Measurements from ENCODE around the gene TAF6.

TAF6 gene

GRCh38 chr7:100098913-100099312 lies 20.2 kb downstream of the TAF6 start:
- no peak for DNase-seq (ENCODE audit: low read depth)
- no peak for TF ChIP-seq CTCF (conservative IDR thresholded peaks at IDR 0.05; ENCODE audit: low read length)
- no peak overlapping the region for H3K4me3 ChIP-seq (ENCODE audit: low read length)

GRCh38 chr7:100095704-100096103 lies 23.5 kb downstream of the TAF6 start:
- DNase-seq (ENCODE audit: low read depth) = no peak
- no peak for TF ChIP-seq CTCF (conservative IDR thresholded peaks at IDR 0.05; ENCODE audit: low read length)
- H3K4me3 ChIP-seq (ENCODE audit: low read length) = no peak overlapping the region

GRCh38 chr7:100095289-100095688 lies 23.9 kb downstream of the TAF6 start:
- H3K4me3 ChIP-seq (ENCODE audit: low read length) = no peak overlapping the region
- TF ChIP-seq CTCF (conservative IDR thresholded peaks at IDR 0.05; ENCODE audit: low read length) = no peak
- DNase-seq (ENCODE audit: low read depth) = no peak

GRCh38 chr7:100093925-100094486 lies 25.2 kb downstream of the TAF6 start:
- H3K4me3 ChIP-seq (ENCODE audit: low read length) = no peak overlapping the region
- no peak for DNase-seq (ENCODE audit: low read depth)
- TF ChIP-seq CTCF (conservative IDR thresholded peaks at IDR 0.05; ENCODE audit: low read length) = no peak

- no peak for TF ChIP-seq CTCF (conservative IDR thresholded peaks at IDR 0.05; ENCODE audit: low read length)
- no peak overlapping the region for H3K4me3 ChIP-seq (ENCODE audit: low read length)
- no peak for DNase-seq (ENCODE audit: low read depth)
Measured at GRCh38 chr7:100093498-100093897, 25.7 kb downstream of the TAF6 start.

- TF ChIP-seq CTCF (conservative IDR thresholded peaks at IDR 0.05; ENCODE audit: low read length) = no peak
- DNase-seq (ENCODE audit: low read depth) = no peak
- H3K4me3 ChIP-seq (ENCODE audit: low read length) = no peak overlapping the region
Measured at GRCh38 chr7:100093054-100093453, 26.1 kb downstream of the TAF6 start.

- H3K4me3 ChIP-seq (ENCODE audit: low read length) = no peak overlapping the region
- TF ChIP-seq CTCF (conservative IDR thresholded peaks at IDR 0.05; ENCODE audit: low read length) = no peak
- no peak for DNase-seq (ENCODE audit: low read depth)
Measured at GRCh38 chr7:100091411-100092181, 27.6 kb downstream of the TAF6 start.
